ENCODE data around the gene EXOSC9. TPM values are rescaled to one million over a fixed set of nuclear protein-coding genes. Genes with fewer than 3 reads are reported as not detected.

EXOSC9 gene
- total and polyA plus RNA-seq, 8 donors = 6.3 to 15.9 (median 7.8) TPM

GRCh38 chr4:121846662-121847061 is 45.5 kb downstream of the EXOSC9 start:
- intact Hi-C loops (cut with DNase I) = no loop called here
- no peak overlapping the region for H3K4me3 ChIP-seq
- no peak overlapping the region for H3K27ac ChIP-seq
- no peaks in the 10 kb centered on the region for H3K9me3 ChIP-seq
- H3K27me3 ChIP-seq = no peaks in the 10 kb centered on the region
- ATAC-seq = no peak
- TF ChIP-seq CTCF (IDR thresholded peaks at IDR 0.05) = no peak
- FAIRE-seq = no peak
- WGBS, 2 donors = 75 to 82% methylated on average over 6 of the region's 6 CpGs
- H3K4me1 ChIP-seq = no peaks in the 10 kb centered on the region
- H3K36me3 ChIP-seq = peaks cover 0 to 7% (median 0%) of the 10 kb centered on the region in 3 donors
- DNase-seq = no peak

GRCh38 chr4:121851354-121851753 is 50.2 kb downstream of the EXOSC9 start:
- H3K4me3 ChIP-seq = no peak overlapping the region
- H3K9me3 ChIP-seq = no peaks in the 10 kb centered on the region
- 79 to 91% methylated on average over 1 of the region's 1 CpG for WGBS, 2 donors
- no peaks in the 10 kb centered on the region for H3K4me1 ChIP-seq
- TF ChIP-seq CTCF (IDR thresholded peaks at IDR 0.05) = no peak
- FAIRE-seq = no peak
- no peak for DNase-seq
- no peaks in the 10 kb centered on the region for H3K36me3 ChIP-seq
- no peak overlapping the region for H3K27ac ChIP-seq
- ATAC-seq = no peak
- H3K27me3 ChIP-seq = no peaks in the 10 kb centered on the region
- intact Hi-C loops (cut with DNase I) = no loop called here

- DNase-seq (no peak), FAIRE-seq (no peak), ATAC-seq (no peak)
- Histone ChIP-seq H3K27me3 (no peaks in the 10 kb centered on the region), H3K9me3 (no peaks in the 10 kb centered on the region), H3K4me1 (no peaks in the 10 kb centered on the region), H3K27ac (no peak overlapping the region), H3K4me3 (no peak overlapping the region), H3K36me3 (no peaks in the 10 kb centered on the region)
- intact Hi-C loops (cut with DNase I) = no loop called here
- TF ChIP-seq CTCF (IDR thresholded peaks at IDR 0.05) = no peak
Measured at GRCh38 chr4:121860121-121860520, 59.0 kb downstream of the EXOSC9 start.

- Histone ChIP-seq H3K36me3 (no peaks in the 10 kb centered on the region), H3K4me3 (no peak overlapping the region), H3K27me3 (no peaks in the 10 kb centered on the region), H3K9me3 (no peaks in the 10 kb centered on the region), H3K27ac (no peak overlapping the region), H3K4me1 (no peaks in the 10 kb centered on the region)
- no peak for TF ChIP-seq CTCF (IDR thresholded peaks at IDR 0.05)
- FAIRE-seq (no peak), ATAC-seq (no peak), DNase-seq (no peak)
- intact Hi-C loops (cut with DNase I) = no loop called here
- WGBS, 2 donors = 93 to 96% methylated on average over 2 of the region's 2 CpGs
Measured at GRCh38 chr4:121861426-121861825, 60.3 kb downstream of the EXOSC9 start.

GRCh38 chr4:121863799-121864198 is 62.7 kb downstream of the EXOSC9 start:
- no peak overlapping the region for H3K27ac ChIP-seq
- no peak for TF ChIP-seq CTCF (IDR thresholded peaks at IDR 0.05)
- FAIRE-seq (no peak), DNase-seq (no peak), ATAC-seq (no peak)
- H3K4me3 ChIP-seq = no peak overlapping the region
- H3K4me1 ChIP-seq = no peaks in the 10 kb centered on the region
- 79 to 86% methylated on average over 7 of the region's 7 CpGs for WGBS, 2 donors
- no peaks in the 10 kb centered on the region for H3K9me3 ChIP-seq
- no peaks in the 10 kb centered on the region for H3K27me3 ChIP-seq
- intact Hi-C loops (cut with DNase I) = no loop called here
- no peaks in the 10 kb centered on the region for H3K36me3 ChIP-seq

Other genes starting within 250 kb of the EXOSC9 start
- 100 to 1,000 TPM in 3 of 6 donors, 10 to 100 TPM in 3; 70.2 to 196 (median 92.8) TPM for gene ANXA5, start 104.3 kb upstream of the EXOSC9 start, total RNA-seq
- gene ANXA5, start 104.3 kb upstream of the EXOSC9 start, polyA plus RNA-seq = 100 to 1,000 TPM; 149 to 210 TPM
- gene SMIM43, start 36.2 kb upstream of the EXOSC9 start, total RNA-seq = not detected
- under 1 TPM in 1 of 2 donors, not detected in 1; 0.07 TPM for gene SMIM43, start 36.2 kb upstream of the EXOSC9 start, polyA plus RNA-seq
- 1 to 10 TPM in 1 of 6 donors, under 1 TPM in 5; 0.19 to 1.5 (median 0.42) TPM for gene CCNA2, start 22.6 kb downstream of the EXOSC9 start, total RNA-seq
- under 1 TPM; 0.72 to 0.82 TPM for gene CCNA2, start 22.6 kb downstream of the EXOSC9 start, polyA plus RNA-seq
- gene BBS7, start 69.2 kb downstream of the EXOSC9 start, total RNA-seq = 1 to 10 TPM; 3.4 to 5.7 (median 4.3) TPM
- 1 to 10 TPM; 3.0 to 4.2 TPM for gene BBS7, start 69.2 kb downstream of the EXOSC9 start, polyA plus RNA-seq
- under 1 TPM in 3 of 6 donors, not detected in 3; 0.03 to 0.06 (median 0.06) TPM for gene TRPC3, start 150.7 kb downstream of the EXOSC9 start, total RNA-seq
- under 1 TPM; 0.02 to 0.04 TPM for gene TRPC3, start 150.7 kb downstream of the EXOSC9 start, polyA plus RNA-seq